Skin of body (tissue), 2 donors: Measurements from ENCODE around the gene SNRNP40. TPM values are rescaled to one million over a fixed set of nuclear protein-coding genes. Genes with fewer than 3 reads are reported as not detected.

Experiments
- DNase-seq: peaks from one replicate; lab custom pipeline; 2025; lab: John Stamatoyannopoulos, UW
- total RNA-seq: library from RNA; depleted of rRNA; stranded (reverse); fragments of >200 nt; gene quantifications from one replicate; pipeline ENCODE4 v1.2.3, GENCODE V29; 2014

SNRNP40 gene
- total RNA-seq, 1 donor from 2014 or later: 88.5 TPM

- no peak for DNase-seq
Observed at GRCh38 chr1:31232689-31233088, 63.9 kb downstream of the SNRNP40 start.

- no peak for DNase-seq
Observed at GRCh38 chr1:31231802-31232201, 64.8 kb downstream of the SNRNP40 start.

DNA sequence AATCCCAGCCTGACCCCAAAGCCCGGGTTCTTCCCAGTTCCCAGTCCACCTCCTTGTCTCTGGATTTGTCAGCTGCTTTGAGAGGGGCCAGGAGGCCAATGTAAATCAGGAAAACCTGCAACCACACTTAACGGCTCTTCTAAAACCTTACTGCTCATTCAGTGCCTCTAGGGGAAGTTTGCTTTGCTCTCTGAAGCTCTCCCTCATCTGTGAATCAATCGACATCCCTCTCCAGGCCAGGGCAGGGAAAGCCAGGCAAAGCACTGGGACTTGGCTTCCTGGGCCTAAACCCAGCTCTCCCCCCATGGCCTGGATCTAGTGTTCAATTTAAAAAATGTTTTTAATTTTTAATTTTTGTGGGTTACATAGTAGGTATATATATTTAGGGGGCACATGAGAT lies 66.2 kb downstream of the SNRNP40 start:
- DNase-seq: no peak

DNA sequence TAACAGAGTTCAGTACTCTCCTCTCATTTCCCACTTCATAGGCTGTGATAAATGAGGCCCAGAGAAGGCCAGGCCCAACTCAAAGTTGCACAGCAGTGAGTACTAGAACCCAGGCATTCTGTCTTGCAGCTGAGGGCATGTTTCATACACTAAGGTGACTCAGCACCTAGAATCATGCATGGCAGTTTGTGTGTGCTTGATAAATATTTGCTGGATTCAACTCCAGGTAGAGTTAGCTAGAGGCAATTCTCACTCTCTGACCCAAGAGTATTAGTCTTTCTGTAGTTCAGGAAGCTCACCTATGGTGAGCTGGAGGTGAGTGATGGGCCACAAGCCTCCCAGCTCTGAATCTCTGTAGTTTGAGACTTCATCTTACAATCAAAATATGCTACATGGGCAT lies 67.6 kb downstream of the SNRNP40 start:
- no peak for DNase-seq

GRCh38 chr1:31227891-31228568 lies 68.6 kb downstream of the SNRNP40 start:
- no peak for DNase-seq

DNA sequence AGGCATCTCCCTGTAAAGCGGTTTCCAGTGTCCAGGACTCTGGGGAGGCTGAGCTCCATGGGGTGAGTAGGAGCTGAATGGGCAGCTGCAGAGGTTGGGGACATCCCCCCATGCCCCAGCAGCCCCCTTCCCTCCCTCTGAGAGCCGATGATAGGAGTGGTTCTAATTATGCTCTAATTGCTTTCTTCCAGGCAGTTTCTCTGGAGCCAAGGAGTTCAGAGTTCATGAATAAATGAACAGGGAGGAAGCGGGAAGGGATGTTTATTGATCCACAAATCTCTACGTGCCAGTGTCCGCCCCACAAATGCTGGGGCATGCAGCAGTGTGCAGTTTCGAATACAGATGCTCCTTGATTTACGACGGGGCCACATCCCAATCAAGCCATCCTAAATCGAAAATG lies 72.5 kb downstream of the SNRNP40 start:
- no peak for DNase-seq

GRCh38 chr1:31222176-31222575 lies 74.4 kb downstream of the SNRNP40 start:
- DNase-seq: no peak

- no peak for DNase-seq
Observed at GRCh38 chr1:31221072-31221471, 75.5 kb downstream of the SNRNP40 start.

DNA sequence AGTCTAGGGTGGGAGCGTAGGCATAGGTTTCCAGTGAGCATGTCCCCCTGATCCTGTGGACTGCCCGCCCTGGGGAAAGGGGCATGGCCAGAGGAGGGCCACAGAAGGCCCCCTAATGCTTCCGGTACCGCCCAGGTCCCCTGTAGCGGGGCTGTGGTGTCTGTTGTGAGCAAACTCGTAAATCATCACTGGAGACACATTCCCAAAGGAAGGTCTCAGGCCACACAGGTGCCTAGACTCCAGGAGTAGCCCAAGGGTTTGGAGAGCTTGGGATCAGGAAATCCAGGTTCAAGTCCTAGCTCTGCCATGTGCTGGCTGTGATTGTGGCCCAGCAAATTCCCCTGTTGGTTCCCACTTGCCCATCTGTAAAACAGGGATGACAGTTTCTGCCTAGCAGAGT lies 77.1 kb downstream of the SNRNP40 start:
- DNase-seq: no peak

- DNase-seq: no peak
Observed at GRCh38 chr1:31218705-31219104, 77.9 kb downstream of the SNRNP40 start.

DNA sequence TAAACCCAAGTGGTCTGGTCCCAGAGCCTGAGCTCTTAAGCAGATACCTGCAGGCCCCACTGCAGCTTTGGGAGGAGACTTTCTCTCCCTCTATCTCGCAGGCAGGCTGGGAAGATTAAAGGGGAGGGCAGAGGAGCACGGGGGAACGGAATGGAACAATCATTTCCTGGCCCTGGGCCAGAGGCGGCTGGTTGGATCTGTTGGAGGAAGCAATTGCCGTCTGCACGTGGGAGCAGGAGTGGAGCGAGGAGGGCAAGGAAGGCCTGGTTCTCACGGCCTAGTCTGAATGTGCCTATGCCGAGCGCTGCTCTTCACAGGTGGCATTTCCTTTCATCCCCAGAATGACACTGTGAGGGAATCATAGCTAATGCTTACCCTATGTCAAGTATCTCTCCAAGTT lies 80.6 kb downstream of the SNRNP40 start:
- peak; percentile 27 for DNase-seq

- no peak for DNase-seq
Observed at GRCh38 chr1:31215065-31215570, 81.5 kb downstream of the SNRNP40 start.

GRCh38 chr1:31214316-31215064 lies 82.1 kb downstream of the SNRNP40 start:
- DNase-seq: no peak

Other genes starting within 250 kb of the SNRNP40 start
- gene PUM1, start 231.1 kb downstream of the SNRNP40 start, total RNA-seq: 81.8 TPM
- gene NKAIN1, start 56.9 kb downstream of the SNRNP40 start, total RNA-seq: 0.39 TPM
- 15.7 TPM for gene ZCCHC17, start 244 bp upstream of the SNRNP40 start, total RNA-seq
- 36.1 TPM for gene FABP3, start 76.3 kb upstream of the SNRNP40 start, total RNA-seq
- 4.4 TPM for gene SERINC2, start 116.4 kb upstream of the SNRNP40 start, total RNA-seq